ENCODE results near the gene SLC39A8. TPM values are rescaled to one million over a fixed set of nuclear protein-coding genes. Genes with fewer than 3 reads are reported as not detected.
A peak's percentile ranks its signal among the peaks of the same experiment; 100 is the strongest.
"Not testable (repeated sequence)": the region's sequence is repeated elsewhere in the genome, so short reads cannot be mapped to it uniquely, and the experiment has no call there.

The SLC39A8 gene
- polyA plus RNA-seq, 3 donors, result 1.8 to 7.8 (median 6.1) TPM

- WGBS (ENCODE audit: insufficient coverage), result 100% methylated on average over 1 of the region's 2 CpGs
- H3K36me3 Mint-ChIP-seq, result no peaks in the 10 kb centered on the region
These were observed 17.7 kb upstream of the SLC39A8 start for GRCh38 chr4:102362922-102363432.

GRCh38 chr4:102358128-102358527 lies 12.8 kb upstream of the SLC39A8 start:
- no peak overlapping the region for H2AFZ ChIP-seq (ENCODE audit: insufficient read depth, low read depth, low read length, poor library complexity, severe bottlenecking)
- H3K9ac ChIP-seq (ENCODE audit: insufficient read depth, low read length, poor library complexity, severe bottlenecking), result no peak overlapping the region
- TF ChIP-seq CTCF (IDR thresholded peaks at IDR 0.05), result no peak
- no peaks in the 10 kb centered on the region for H4K20me1 ChIP-seq (ENCODE audit: insufficient read depth, low read length)
- H3K4me2 ChIP-seq (replicated peaks; ENCODE audit: extremely low read depth, low read length, poor library complexity, severe bottlenecking), result no peak overlapping the region
- intact Hi-C loops (cut with micrococcal nuclease), result no loop called here
- peaks cover 0 to 4% (median 0%) of the 10 kb centered on the region in 7 donors for H3K9me3 Mint-ChIP-seq
- H3K27ac ChIP-seq (ENCODE audit: low read depth in 1 of 2, low read length in 2 of 2), result no peak overlapping the region
- no peaks in the 10 kb centered on the region for H3K9me3 ChIP-seq (replicated peaks in 1 of 2; ENCODE audit: control insufficient read depth in 1 of 2, insufficient read depth in 1 of 2, low read length in 2 of 2)
- no peak for DNase-seq
- H3K4me1 Mint-ChIP-seq, result no peaks in the 10 kb centered on the region
- no peak overlapping the region for H3K27ac Mint-ChIP-seq
- no peaks in the 10 kb centered on the region for H3K36me3 ChIP-seq (replicated peaks in 1 of 2; ENCODE audit: control insufficient read depth in 1 of 2, insufficient read depth in 2 of 2, low read length in 2 of 2)
- no peak overlapping the region for H3K4me3 ChIP-seq (replicated peaks in 1 of 3; ENCODE audit: low read depth in 2 of 3, low read length in 3 of 3)
- peaks cover 0 to 1% (median 0%) of the 10 kb centered on the region in 3 donors for H3K27me3 Mint-ChIP-seq (ENCODE audit: low read depth in 3 of 3)
- no peaks in the 10 kb centered on the region for H3K4me1 ChIP-seq (ENCODE audit: control insufficient read depth in 1 of 2, insufficient read depth in 2 of 2, low read length in 2 of 2)
- no peak overlapping the region for H3K4me3 Mint-ChIP-seq
- WGBS (ENCODE audit: insufficient coverage), result 93% methylated on average over 2 of the region's 3 CpGs
- H3K27me3 ChIP-seq (ENCODE audit: control insufficient read depth in 2 of 2, insufficient read depth in 2 of 2, low read length in 2 of 2), result no peaks in the 10 kb centered on the region
- H3K36me3 Mint-ChIP-seq, result no peaks in the 10 kb centered on the region
- H3K79me2 ChIP-seq (ENCODE audit: insufficient read depth, low read length), result no peaks in the 10 kb centered on the region

More at GRCh38 chr4:102362922-102363432, 17.7 kb upstream of the SLC39A8 start:
- Histone ChIP-seq H3K79me2 (ENCODE audit: insufficient read depth, low read length) (no peaks in the 10 kb centered on the region), H3K27ac (ENCODE audit: low read depth in 1 of 2, low read length in 2 of 2) (no peak overlapping the region), H2AFZ (ENCODE audit: insufficient read depth, low read depth, low read length, poor library complexity, severe bottlenecking) (no peak overlapping the region), H3K4me1 (ENCODE audit: control insufficient read depth in 1 of 2, insufficient read depth in 2 of 2, low read length in 2 of 2) (no peaks in the 10 kb centered on the region), H4K20me1 (ENCODE audit: insufficient read depth, low read length) (no peaks in the 10 kb centered on the region), H3K36me3 (replicated peaks in 1 of 2; ENCODE audit: control insufficient read depth in 1 of 2, insufficient read depth in 2 of 2, low read length in 2 of 2) (no peaks in the 10 kb centered on the region), H3K4me2 (replicated peaks; ENCODE audit: extremely low read depth, low read length, poor library complexity, severe bottlenecking) (no peak overlapping the region), H3K4me3 (replicated peaks in 1 of 3; ENCODE audit: low read depth in 2 of 3, low read length in 3 of 3) (no peak overlapping the region), H3K9ac (ENCODE audit: insufficient read depth, low read length, poor library complexity, severe bottlenecking) (no peak overlapping the region), H3K27me3 (ENCODE audit: control insufficient read depth in 2 of 2, insufficient read depth in 2 of 2, low read length in 2 of 2) (no peaks in the 10 kb centered on the region), H3K9me3 (replicated peaks in 1 of 2; ENCODE audit: control insufficient read depth in 1 of 2, insufficient read depth in 1 of 2, low read length in 2 of 2) (no peaks in the 10 kb centered on the region)
- TF ChIP-seq CTCF (IDR thresholded peaks at IDR 0.05), result no peak
- H3K27ac Mint-ChIP-seq, result peak overlapping the region in 2 of 7 donors; percentile 38 to 64
- no peaks in the 10 kb centered on the region for H3K4me1 Mint-ChIP-seq
- no peak for DNase-seq
- H3K4me3 Mint-ChIP-seq, result no peak overlapping the region
- H3K9me3 Mint-ChIP-seq, result peaks cover 0 to 3% (median 0%) of the 10 kb centered on the region in 7 donors
- intact Hi-C loops (cut with micrococcal nuclease), result no loop called here
- H3K27me3 Mint-ChIP-seq (ENCODE audit: low read depth in 3 of 3), result no peaks in the 10 kb centered on the region

- H3K9me3 ChIP-seq (replicated peaks in 1 of 2; ENCODE audit: control insufficient read depth in 1 of 2, insufficient read depth in 1 of 2, low read length in 2 of 2); H4K20me1 ChIP-seq (ENCODE audit: insufficient read depth, low read length); H3K9ac ChIP-seq (ENCODE audit: insufficient read depth, low read length, poor library complexity, severe bottlenecking); H3K79me2 ChIP-seq (ENCODE audit: insufficient read depth, low read length); DNase-seq; intact Hi-C loops (cut with micrococcal nuclease); H3K4me3 Mint-ChIP-seq; H3K4me3 ChIP-seq (replicated peaks in 1 of 3; ENCODE audit: low read depth in 2 of 3, low read length in 3 of 3); H3K9me3 Mint-ChIP-seq; H2AFZ ChIP-seq (ENCODE audit: insufficient read depth, low read depth, low read length, poor library complexity, severe bottlenecking); H3K4me1 Mint-ChIP-seq; H3K27me3 ChIP-seq (ENCODE audit: control insufficient read depth in 2 of 2, insufficient read depth in 2 of 2, low read length in 2 of 2); H3K4me1 ChIP-seq (ENCODE audit: control insufficient read depth in 1 of 2, insufficient read depth in 2 of 2, low read length in 2 of 2); H3K27ac ChIP-seq (ENCODE audit: low read depth in 1 of 2, low read length in 2 of 2); H3K36me3 Mint-ChIP-seq; H3K4me2 ChIP-seq (replicated peaks; ENCODE audit: extremely low read depth, low read length, poor library complexity, severe bottlenecking); H3K36me3 ChIP-seq (replicated peaks in 1 of 2; ENCODE audit: control insufficient read depth in 1 of 2, insufficient read depth in 2 of 2, low read length in 2 of 2); H3K27me3 Mint-ChIP-seq (ENCODE audit: low read depth in 3 of 3): not testable (repeated sequence)
- peak overlapping the region in 1 of 7 donors; percentile 44 for H3K27ac Mint-ChIP-seq
These were observed 12.4 kb upstream of the SLC39A8 start for GRCh38 chr4:102357637-102358036.

Measured in CD14-positive monocyte (primary cell).